Activated CD4-positive, alpha-beta memory T cell treated with anti-CD3 and anti-CD28 coated beads, Interleukin-2, amount 10 ng/mL, durations not matched to agents 7 days and 5 days (primary cell): ENCODE data around the gene PRCD. TPM values are rescaled to one million over a fixed set of nuclear protein-coding genes. Genes with fewer than 3 reads are reported as not detected.
"Not testable (repeated sequence)": the region's sequence is repeated elsewhere in the genome, so short reads cannot be mapped to it uniquely, and the experiment has no call there.

ENCODE experiments used
- CTCF ChIA-PET: fragments of 350-600 bp; sonication (Branson Sonifier 250); formaldehyde crosslinking; loops from one replicate; lab custom pipeline; 2021; ENCODE audit warnings: antibody characterized with exemption, inconsistent platforms; lab: Charles Lee
- POLR2A ChIA-PET: fragments of 350-600 bp; sonication (Branson Sonifier 250); formaldehyde crosslinking; loops from one replicate; lab custom pipeline; 2021; ENCODE audit warnings: antibody characterized with exemption; lab: Charles Lee
- DNase-seq: peaks from one replicate; pipeline ENCODE4 v3.0.0-alpha.2; 2020
- H3K27ac Mint-ChIP-seq: one replicate; pipeline ENCODE4 v1.8.0; 2021; ENCODE audit warnings: mild to moderate bottlenecking, mixed read lengths
- H3K27me3 Mint-ChIP-seq: one replicate; pipeline ENCODE4 v1.8.0; 2021; ENCODE audit warnings: mixed read lengths
- H3K36me3 Mint-ChIP-seq: one replicate; pipeline ENCODE4 v1.8.0; 2021; ENCODE audit warnings: low read depth, mixed read lengths
- H3K4me1 Mint-ChIP-seq: one replicate; pipeline ENCODE4 v1.8.0; 2021; ENCODE audit warnings: mixed read lengths
- H3K4me3 Mint-ChIP-seq: one replicate; pipeline ENCODE4 v1.8.0; 2021; ENCODE audit warnings: mild to moderate bottlenecking, mixed read lengths
- H3K9me3 Mint-ChIP-seq: one replicate; pipeline ENCODE4 v1.8.0; 2021; ENCODE audit warnings: mixed read lengths
- total RNA-seq, 2 experiments: library from RNA; stranded (reverse); gene quantifications; one replicate each; pipeline ENCODE4 v1.2.3, GENCODE V29; 2021

PRCD gene
- total RNA-seq, 2 experiments from 2014 or later, result not detected

- Mint-ChIP-seq H3K27me3 (peaks cover 8% of the 10 kb centered on the region), H3K36me3 (no peaks in the 10 kb centered on the region), H3K4me3 (no peak overlapping the region), H3K4me1 (peaks cover 40% of the 10 kb centered on the region), H3K9me3 (no peaks in the 10 kb centered on the region), H3K27ac (no peak overlapping the region)
- peak; percentile 90 for DNase-seq
- ChIA-PET CTCF (interaction anchor here (0.8 to 7.5 kb wide), 20 partner anchors 8 to 325 kb away, joined by 3 to 46 read pairs (median 5); partner anchors contain the start of genes AANAT and UBE2O), POLR2A (interaction anchor here (0.8 to 3.0 kb wide), 4 partner anchors 8 to 53 kb away, joined by 3 to 13 read pairs (median 4); partner anchors contain the start of genes AANAT and UBE2O)
Observed at GRCh38 chr17:76506408-76507345, 33.2 kb upstream of the PRCD start.

GRCh38 chr17:76508472-76509063 is 31.3 kb upstream of the PRCD start:
- H3K27me3 Mint-ChIP-seq, DNase-seq, H3K9me3 Mint-ChIP-seq, H3K4me3 Mint-ChIP-seq, H3K36me3 Mint-ChIP-seq, H3K27ac Mint-ChIP-seq: not testable (repeated sequence)
- ChIA-PET POLR2A (interaction anchor here (1.2 to 4.2 kb wide), 3 partner anchors 8 to 155 kb away, joined by 3 to 23 read pairs (median 13); partner anchors contain the start of genes PRPSAP1 and RHBDF2), CTCF (interaction anchor here (1.0 to 7.5 kb wide), 7 partner anchors 14 to 110 kb away, joined by 3 to 46 read pairs (median 11); partner anchors contain the start of gene AANAT)
- H3K4me1 Mint-ChIP-seq, result peaks cover 43% of the 10 kb centered on the region

DNA sequence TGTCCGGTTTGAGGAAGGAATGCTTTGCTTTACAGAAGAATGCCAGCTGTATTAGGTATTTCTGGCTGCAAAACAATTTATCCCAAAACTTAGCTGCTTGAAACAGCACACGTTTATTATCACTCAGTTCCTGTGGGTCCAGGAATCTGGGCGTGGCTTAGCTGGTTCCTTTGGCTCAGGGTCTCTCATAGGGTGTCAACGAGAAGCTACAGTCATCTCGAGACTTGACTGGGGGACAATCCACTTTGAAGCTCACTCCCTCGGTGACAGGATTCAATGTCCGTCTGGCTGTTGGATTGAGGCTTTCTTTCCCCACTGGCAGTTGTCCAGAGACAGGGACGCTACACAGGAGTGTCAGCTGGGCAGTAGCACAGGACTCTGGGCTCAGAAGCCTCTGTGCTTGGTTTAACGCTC is 29.0 kb upstream of the PRCD start:
- H3K4me1 Mint-ChIP-seq, result peaks cover 61% of the 10 kb centered on the region
- H3K27ac Mint-ChIP-seq, result no peak overlapping the region
- H3K9me3 Mint-ChIP-seq, result no peaks in the 10 kb centered on the region
- DNase-seq, result no peak
- ChIA-PET CTCF (interaction anchor here (0.5 to 0.7 kb wide), 3 partner anchors 36 to 728 kb away, joined by 3 to 6 read pairs (median 4); no protein-coding TSS in a partner anchor), POLR2A (interaction anchor here (1.9 to 4.2 kb wide), 3 partner anchors 10 to 47 kb away, joined by 5 to 23 read pairs (median 11); partner anchors contain the start of gene RHBDF2)
- peaks cover 8% of the 10 kb centered on the region for H3K27me3 Mint-ChIP-seq
- no peak overlapping the region for H3K4me3 Mint-ChIP-seq
- no peaks in the 10 kb centered on the region for H3K36me3 Mint-ChIP-seq

DNA sequence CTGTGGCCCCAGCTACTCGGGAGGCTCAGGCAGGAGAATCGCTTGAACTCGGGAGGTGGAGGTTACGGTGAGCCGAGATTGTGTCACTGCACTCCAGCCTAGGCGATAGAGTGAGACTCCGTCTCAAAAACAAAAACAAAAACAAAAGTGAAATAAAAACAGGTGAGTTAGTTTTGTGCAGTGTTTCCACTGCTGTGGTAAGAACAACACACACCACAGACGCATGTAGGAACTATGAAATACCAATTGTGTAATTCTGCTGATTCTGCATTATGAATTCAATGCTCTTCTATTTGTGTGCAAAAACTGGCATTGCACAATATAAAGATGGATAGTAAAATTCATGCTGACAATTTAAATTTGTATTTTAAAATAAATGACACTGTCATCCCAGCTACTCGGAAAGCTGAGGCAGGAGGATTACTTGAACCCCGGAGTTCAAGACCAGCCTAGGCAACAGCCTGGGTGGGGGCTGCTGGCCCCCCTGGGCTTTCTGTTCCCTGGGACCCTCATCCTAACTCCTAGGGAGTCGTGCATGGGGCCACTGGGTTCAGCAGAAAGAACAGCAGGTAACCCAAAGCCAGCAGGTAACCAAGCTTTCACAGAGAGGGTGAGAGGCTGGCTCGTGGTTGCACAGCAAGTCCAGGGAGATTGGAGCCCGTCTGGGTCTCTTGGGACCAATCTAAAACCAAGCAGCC is 28.0 kb upstream of the PRCD start:
- POLR2A ChIA-PET, result interaction anchor here (1.0 to 4.2 kb wide), 6 partner anchors 11 to 160 kb away, joined by 3 to 23 read pairs (median 4); partner anchors contain the start of genes PRPSAP1 and RHBDF2
- CTCF ChIA-PET, result interaction anchor here (1.5 kb wide), 1 partner anchor 127 kb away, joined by 4 read pairs; the partner anchor contains the start of gene SPHK1
- peak overlapping the region; percentile 33 for H3K27ac Mint-ChIP-seq

GRCh38 chr17:76512366-76513305 is 27.2 kb upstream of the PRCD start:
- Mint-ChIP-seq H3K4me1 (peaks cover 57% of the 10 kb centered on the region), H3K4me3 (no peak overlapping the region)
- POLR2A ChIA-PET, result interaction anchor here (1.0 to 4.2 kb wide), 6 partner anchors 12 to 159 kb away, joined by 3 to 23 read pairs (median 4); partner anchors contain the start of genes PRPSAP1 and RHBDF2

More for the DNA sequence above, 28.0 kb upstream of the PRCD start:
- H3K36me3 Mint-ChIP-seq, result no peaks in the 10 kb centered on the region
- H3K4me3 Mint-ChIP-seq, result no peak overlapping the region
- H3K4me1 Mint-ChIP-seq, result peaks cover 60% of the 10 kb centered on the region
- no peak for DNase-seq
- no peaks in the 10 kb centered on the region for H3K9me3 Mint-ChIP-seq
- H3K27me3 Mint-ChIP-seq, result peaks cover 8% of the 10 kb centered on the region

GRCh38 chr17:76513306-76513692 is 26.5 kb upstream of the PRCD start:
- no peak for DNase-seq
- POLR2A ChIA-PET, result interaction anchor here (1.2 to 2.9 kb wide), 3 partner anchors 11 to 160 kb away, joined by 4 to 14 read pairs (median 11); partner anchors contain the start of genes PRPSAP1 and RHBDF2
- CTCF ChIA-PET, result interaction anchor here (1.0 to 2.7 kb wide), 4 partner anchors 10 to 128 kb away, joined by 4 to 14 read pairs (median 5); partner anchors contain the start of genes RHBDF2 and SPHK1
- Mint-ChIP-seq H3K36me3 (no peaks in the 10 kb centered on the region), H3K4me3 (no peak overlapping the region), H3K4me1 (peaks cover 60% of the 10 kb centered on the region), H3K9me3 (no peaks in the 10 kb centered on the region), H3K27ac (peak overlapping the region; percentile 99), H3K27me3 (peaks cover 2% of the 10 kb centered on the region)

More at GRCh38 chr17:76512366-76513305, 27.2 kb upstream of the PRCD start:
- DNase-seq, result no peak
- Mint-ChIP-seq H3K36me3 (no peaks in the 10 kb centered on the region), H3K27me3 (peaks cover 6% of the 10 kb centered on the region), H3K27ac (peak overlapping the region; percentile 99), H3K9me3 (no peaks in the 10 kb centered on the region)
- CTCF ChIA-PET, result interaction anchor here (0.6 to 2.7 kb wide), 3 partner anchors 11 to 128 kb away, joined by 3 to 14 read pairs (median 4); partner anchors contain the start of gene SPHK1

DNA sequence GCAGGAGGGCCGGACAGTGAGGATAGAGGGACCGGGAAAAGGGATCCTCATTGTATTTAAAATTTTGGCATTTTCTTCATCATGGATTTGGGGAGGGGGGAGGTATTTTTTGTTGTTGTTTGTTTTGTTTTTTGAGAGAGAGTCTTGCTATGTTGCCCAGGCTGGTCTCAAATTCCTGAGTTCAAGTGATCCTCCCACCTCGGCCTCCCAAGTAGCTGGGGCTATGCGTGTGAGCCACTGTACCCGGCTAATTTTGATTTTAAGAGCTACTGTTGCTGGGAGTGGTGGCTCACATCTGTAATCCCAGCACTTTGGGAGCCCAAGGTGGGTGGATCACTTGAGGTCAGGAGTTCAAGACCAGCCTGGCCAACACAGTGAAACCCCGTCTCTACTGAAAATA is 25.5 kb upstream of the PRCD start:
- DNase-seq, H3K36me3 Mint-ChIP-seq, H3K9me3 Mint-ChIP-seq, H3K27me3 Mint-ChIP-seq, H3K4me3 Mint-ChIP-seq: not testable (repeated sequence)
- CTCF ChIA-PET, result interaction anchor here (0.7 to 2.7 kb wide), 9 partner anchors 8 to 373 kb away, joined by 3 to 14 read pairs (median 6); partner anchors contain the start of gene RHBDF2
- POLR2A ChIA-PET, result interaction anchor here (0.9 to 2.8 kb wide), 7 partner anchors 7 to 212 kb away, joined by 3 to 16 read pairs (median 4); partner anchors contain the start of genes JMJD6, METTL23, RHBDF2 and SPHK1
- Mint-ChIP-seq H3K27ac (peak overlapping the region; percentile 99), H3K4me1 (peaks cover 63% of the 10 kb centered on the region)

DNA sequence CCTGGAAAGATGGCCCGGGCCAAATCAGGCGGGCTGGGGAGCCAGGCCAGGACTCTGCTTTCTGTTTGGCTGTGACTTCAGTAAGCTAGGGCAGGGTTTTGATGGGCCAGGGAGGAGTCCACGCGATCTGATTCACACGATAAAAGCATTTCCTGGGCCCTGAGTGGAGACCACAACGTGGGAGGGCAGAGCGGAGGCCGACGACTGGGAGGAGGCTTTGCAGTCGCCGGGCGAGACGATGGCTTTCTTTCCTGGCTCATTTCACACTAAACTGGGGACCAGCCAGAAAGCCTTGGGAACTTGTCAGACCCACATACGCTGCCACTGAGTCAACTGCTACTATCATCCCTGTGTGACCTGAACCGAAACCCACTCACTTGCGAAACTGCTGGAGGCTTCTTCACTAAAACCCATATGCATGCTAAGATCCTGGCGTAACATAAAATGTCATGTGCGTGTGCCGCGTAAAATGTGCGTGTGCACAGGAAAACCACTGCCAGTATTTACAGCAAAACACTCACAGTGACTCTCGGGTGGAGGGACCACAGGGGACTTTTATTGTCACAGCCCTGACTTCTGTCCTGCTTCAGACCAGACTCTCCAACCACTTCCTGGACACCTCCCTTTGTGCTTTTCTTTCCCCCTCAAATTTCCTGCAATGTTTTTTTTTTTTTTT is 24.4 kb upstream of the PRCD start:
- no peaks in the 10 kb centered on the region for H3K36me3 Mint-ChIP-seq
- H3K9me3 Mint-ChIP-seq, result no peaks in the 10 kb centered on the region
- POLR2A ChIA-PET, result interaction anchor here (0.7 to 2.8 kb wide), 13 partner anchors 8 to 324 kb away, joined by 3 to 16 read pairs (median 4); partner anchors contain the start of genes JMJD6, METTL23, RHBDF2 and SPHK1
- peaks cover under 1% of the 10 kb centered on the region for H3K27me3 Mint-ChIP-seq
- H3K4me1 Mint-ChIP-seq, result peaks cover 60% of the 10 kb centered on the region
- CTCF ChIA-PET, result interaction anchor here (0.7 to 2.7 kb wide), 11 partner anchors 8 to 269 kb away, joined by 3 to 14 read pairs (median 7); no protein-coding TSS in a partner anchor
- peak overlapping the region; percentile 58 for H3K4me3 Mint-ChIP-seq
- peak overlapping the region; percentile 99 for H3K27ac Mint-ChIP-seq
- peak; percentile 88 for DNase-seq

DNA sequence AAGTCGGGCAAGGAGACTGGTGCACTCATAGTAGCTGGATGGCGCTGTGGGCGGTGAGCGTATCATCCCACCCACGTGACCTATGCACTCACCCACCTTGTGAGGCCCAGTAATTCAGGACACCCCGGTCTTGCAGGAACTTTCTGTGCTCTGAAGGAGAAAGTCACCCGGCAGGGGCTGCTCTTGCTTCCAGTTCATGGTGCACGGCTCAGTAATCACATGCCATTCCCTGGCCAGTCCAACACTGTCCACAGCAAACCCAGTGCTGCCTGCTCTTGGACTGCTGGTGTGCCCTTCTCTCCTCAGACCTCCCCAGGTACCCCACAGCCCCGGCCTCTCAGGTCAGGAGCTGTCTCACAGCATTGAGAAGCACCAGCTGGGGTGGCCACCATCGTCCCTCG is 22.2 kb upstream of the PRCD start:
- peak overlapping the region; percentile 45 for H3K27ac Mint-ChIP-seq
- no peaks in the 10 kb centered on the region for H3K9me3 Mint-ChIP-seq
- H3K36me3 Mint-ChIP-seq, result no peaks in the 10 kb centered on the region
- no peak overlapping the region for H3K4me3 Mint-ChIP-seq
- ChIA-PET POLR2A (no interaction called here), CTCF (interaction anchor here (1.1 kb wide), 1 partner anchor 11 kb away, joined by 3 read pairs; no protein-coding TSS in a partner anchor)
- DNase-seq, result no peak
- H3K27me3 Mint-ChIP-seq, result peaks cover 4% of the 10 kb centered on the region
- peaks cover 45% of the 10 kb centered on the region for H3K4me1 Mint-ChIP-seq
